HG03469 (cell line): ENCODE results near the gene CIC.

Experiments
- ATAC-seq: cut with Tn5 transposase; IDR thresholded peaks from one replicate; pipeline ENCODE4 v1.9.1; 2021; ENCODE audit warnings: mild to moderate bottlenecking, moderate library complexity, moderate number of reproducible peaks; ENCODE audit not compliant: unreplicated experiment

Gene CIC

DNA sequence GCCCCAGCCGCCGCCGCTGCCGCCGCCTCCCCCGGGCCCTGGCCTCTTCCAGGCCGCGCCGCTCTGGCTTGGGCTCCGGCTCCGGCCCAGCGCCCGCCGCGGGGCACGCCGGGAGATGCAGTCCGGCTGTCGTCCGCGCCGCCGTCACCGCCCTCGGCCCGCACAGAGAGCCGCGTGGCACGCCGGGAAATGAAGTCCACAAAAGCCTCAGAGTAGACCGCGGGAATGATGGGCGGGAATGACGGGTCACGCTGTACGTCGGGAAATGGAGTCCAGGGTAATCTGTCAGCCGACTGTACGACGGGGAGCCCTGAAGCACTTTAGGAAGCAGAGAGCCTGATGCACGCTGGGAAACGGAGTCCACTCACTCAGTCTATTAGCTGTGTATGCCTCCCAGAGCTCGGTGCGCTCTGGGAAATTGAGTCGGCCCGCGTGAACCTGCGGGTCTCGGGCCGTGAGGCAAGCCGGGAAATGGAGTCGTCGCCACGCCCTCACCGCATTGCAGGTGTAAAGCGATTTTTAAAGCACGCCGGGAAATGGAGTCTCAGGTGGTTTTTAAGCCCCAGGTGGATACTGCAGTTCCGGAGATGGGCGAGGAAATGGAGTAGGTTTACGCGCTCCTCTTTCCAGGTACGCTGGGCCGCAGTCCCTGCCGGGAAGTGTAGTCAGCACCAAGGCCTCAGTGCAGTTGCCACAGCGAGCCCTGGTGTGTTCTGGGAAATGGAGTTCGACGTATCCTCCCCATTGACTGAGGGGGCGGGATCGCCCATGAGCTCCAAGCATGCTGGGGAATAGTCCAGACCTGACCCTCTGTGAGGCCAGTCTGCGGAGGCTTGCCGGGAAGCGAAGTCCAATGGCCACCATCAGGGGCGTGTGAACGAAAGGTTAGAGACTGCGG, 26.3 kb upstream of the CIC start, which contains the start of gene GSK3A:
Gene GSK3A, minus strand, starts transcription at position 91 of the 898 bp plus-strand sequence. CDS start 137 bp downstream, outside the sequence.
- ATAC-seq: peak; percentile 41

DNA sequence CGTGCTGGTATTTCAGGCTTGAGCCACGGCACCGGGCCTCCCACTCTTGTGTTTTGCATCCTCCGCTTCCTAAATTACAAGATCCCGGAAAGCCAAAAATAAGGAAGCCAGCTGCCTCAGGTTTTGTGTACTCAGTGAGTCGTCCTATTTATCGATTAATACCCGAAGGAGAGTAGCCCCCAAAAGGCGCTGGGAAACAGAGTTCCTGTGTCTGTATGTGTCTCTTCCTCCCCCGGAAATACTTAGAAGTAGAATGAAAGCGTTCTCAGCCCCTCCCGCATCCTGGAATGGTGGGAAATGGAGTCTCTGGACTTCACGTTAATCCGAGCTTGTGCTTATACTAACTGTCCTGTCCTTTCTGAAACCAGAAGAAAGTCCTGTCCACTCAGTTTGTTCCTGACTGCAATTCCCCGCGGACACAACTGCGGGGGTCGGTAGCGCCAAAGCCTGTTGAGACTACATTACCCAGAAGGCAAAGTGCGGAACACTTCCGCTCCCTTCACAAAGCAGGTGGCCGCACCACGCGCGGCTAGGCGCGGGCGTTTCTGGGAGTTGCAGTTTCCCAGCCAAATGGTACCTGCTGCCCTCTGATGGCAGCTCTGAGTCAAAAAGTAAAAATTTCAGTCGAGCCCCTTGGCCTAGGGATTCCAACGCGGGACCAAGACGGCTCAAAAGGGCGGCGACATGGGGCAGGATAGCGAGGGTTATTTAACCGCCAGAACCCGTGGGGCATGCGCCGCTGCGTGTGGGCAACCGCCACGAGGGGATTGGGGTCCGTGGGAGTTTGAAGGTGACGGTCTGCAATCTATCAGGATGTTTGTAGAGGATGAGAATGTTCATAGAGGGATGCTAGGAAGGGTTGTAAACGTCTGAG, 24.5 kb upstream of the CIC start:
- peak; percentile 27 for ATAC-seq

GRCh38 chr19:42245231-42245630, 23.8 kb upstream of the CIC start:
- no peak for ATAC-seq

- ATAC-seq: no peak
These were observed 22.7 kb upstream of the CIC start for GRCh38 chr19:42246143-42246921.

- no peak for ATAC-seq
These were observed 22.0 kb upstream of the CIC start for GRCh38 chr19:42246922-42247639.

DNA sequence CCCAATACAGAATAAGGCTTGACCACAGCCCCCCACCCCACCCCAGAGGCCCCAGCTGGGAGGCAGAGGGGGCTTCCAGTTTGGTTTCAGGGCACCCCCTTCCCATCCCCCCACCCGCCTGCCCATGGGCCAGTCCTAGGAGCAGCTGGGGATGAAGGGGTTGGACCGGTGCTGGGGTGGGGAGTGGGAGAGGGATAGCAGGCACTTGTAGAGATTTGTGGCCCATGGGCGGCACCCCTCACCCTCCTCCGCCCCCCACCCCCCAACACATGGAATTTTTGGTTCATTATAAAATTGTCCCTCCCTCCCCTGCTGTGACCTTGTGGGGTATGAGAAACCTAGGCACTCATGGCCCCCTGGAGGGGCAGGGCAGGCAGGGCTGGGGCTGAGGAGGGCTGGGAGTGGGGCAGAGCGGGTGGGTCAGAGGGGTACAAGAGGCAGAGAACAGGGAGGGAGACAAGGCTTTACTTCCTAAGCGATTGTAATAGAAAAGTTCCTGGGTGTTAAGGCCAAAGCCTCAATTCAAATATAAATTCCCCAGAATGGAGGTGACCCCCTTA, 21.3 kb upstream of the CIC start:
- ATAC-seq: no peak

- ATAC-seq: no peak
These were observed 20.5 kb upstream of the CIC start for GRCh38 chr19:42248270-42249148.

DNA sequence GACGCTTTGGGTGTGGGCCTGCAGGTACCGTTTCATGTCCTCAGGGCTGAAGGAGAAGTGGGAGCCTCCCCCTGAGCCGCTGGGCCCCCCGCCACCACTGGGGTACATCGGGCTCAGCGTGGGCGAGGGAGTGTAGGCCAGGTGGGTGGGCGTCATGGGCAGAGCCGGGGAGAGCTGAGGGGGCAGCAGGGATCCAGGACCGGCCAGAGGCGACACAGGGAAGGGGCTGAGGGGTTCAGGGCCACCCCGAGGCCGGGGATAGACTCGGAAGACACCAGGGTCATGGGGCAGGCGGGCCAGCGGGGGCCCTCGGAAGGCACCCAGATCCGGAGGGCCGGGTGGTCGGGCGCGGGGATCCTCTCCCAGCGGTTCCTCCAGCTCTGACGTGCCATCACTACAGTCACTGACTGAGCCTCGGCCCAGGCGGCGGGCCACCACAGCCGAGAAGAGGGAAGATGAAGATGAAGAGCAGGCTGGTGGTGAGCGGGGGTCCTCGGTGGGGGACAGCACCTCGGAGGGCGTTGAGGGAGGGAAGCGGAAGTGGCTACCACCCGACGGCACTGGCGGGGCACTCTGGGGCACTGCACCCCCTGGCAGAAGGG, 19.8 kb upstream of the CIC start:
- no peak for ATAC-seq

GRCh38 chr19:42249769-42250168, 19.3 kb upstream of the CIC start:
- ATAC-seq: no peak

- ATAC-seq: no peak
These were observed 18.8 kb upstream of the CIC start for GRCh38 chr19:42250183-42250665.

DNA sequence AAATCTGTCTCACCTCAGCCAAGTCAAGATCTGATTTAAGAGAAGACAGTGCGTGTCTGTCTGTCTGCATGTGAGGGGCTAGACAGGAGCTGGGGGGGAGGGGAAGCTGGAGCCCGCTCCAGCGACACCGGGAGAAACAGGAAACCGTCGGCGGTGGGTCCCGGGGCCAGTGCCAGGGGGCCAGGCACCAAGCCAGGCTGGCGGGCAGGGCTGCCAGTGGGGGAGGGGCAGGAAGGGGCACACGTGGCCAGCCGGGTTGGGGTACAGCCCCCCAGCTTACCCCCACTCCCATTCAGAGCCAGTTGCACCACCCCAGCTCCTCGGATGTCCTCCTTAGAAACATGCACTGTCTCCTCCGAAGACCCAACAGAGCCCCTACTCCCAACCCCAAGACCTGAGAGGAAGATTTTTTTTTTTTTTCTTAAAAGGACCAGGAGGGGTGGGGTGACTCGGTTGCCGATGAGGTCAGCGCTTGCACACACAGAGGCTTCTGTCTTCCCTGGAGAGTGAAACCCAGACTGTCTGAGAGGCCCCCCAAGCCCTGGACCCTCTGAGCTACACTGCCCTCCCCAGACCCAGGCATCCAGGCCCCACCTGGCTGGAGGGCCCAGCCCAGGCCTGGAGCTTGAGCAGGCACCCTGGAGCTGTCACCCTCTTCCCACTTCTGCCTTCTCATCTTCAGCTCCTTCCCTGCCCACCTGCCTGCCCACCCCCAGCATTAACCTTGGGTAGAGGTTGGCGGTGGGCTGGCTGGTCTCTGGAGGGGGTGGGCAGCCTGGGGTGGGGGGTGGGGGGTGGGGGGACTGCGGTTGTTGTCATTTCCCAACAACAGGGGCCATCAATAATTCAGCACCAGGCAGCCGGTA, 18.2 kb upstream of the CIC start:
- no peak for ATAC-seq

- ATAC-seq: no peak
These were observed 17.3 kb upstream of the CIC start for GRCh38 chr19:42251572-42252358.

GRCh38 chr19:42252365-42253244, 16.4 kb upstream of the CIC start:
- ATAC-seq: no peak

DNA sequence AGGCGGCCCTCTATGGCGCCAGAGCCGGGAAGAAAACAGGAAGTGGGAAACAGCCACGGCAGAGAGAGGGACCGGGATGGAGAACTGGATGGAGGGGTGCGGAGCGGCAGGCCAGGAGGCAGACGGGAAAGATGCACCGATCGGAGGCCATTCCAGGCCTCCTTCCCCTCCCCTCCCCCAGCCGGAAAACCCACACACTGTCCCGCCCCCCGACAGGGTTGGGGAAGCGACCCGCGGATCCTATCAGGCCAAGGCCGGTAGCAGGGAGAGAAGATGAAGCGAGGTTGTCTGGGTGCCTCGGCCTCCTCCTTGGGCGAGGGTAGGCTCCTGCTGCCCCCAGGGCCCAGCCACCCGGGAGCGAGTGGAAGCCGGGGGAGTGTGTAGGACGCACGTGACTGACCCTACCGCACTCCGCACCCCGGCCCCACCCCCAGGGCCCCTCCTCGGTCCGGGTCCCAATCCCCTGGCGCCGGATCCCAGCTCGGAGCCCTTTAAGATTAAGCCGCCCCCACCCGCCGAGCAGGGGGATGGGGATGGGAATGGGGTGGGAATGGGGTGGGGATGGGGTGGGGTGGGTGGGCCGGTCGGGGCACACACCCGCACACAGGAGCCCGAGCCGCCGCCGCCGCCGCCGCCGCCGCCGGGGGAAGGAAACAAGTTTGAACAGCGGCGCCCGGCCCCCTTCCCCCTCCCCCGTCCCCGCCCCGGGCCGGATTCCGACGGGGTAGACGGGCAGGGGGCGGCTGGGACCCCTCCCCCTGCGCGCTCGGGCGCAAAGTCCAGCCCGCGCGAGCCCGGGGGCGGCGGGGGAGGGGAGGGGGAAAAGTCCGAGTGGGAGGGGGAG, 15.6 kb upstream of the CIC start:
- no peak for ATAC-seq
